ENCODE measurements around the gene LY6G6F. TPM values are rescaled to one million over a fixed set of nuclear protein-coding genes. Genes with fewer than 3 reads are reported as not detected.

LY6G6F gene
- total RNA-seq, 1 experiment from 2014 or later, result not detected

DNA sequence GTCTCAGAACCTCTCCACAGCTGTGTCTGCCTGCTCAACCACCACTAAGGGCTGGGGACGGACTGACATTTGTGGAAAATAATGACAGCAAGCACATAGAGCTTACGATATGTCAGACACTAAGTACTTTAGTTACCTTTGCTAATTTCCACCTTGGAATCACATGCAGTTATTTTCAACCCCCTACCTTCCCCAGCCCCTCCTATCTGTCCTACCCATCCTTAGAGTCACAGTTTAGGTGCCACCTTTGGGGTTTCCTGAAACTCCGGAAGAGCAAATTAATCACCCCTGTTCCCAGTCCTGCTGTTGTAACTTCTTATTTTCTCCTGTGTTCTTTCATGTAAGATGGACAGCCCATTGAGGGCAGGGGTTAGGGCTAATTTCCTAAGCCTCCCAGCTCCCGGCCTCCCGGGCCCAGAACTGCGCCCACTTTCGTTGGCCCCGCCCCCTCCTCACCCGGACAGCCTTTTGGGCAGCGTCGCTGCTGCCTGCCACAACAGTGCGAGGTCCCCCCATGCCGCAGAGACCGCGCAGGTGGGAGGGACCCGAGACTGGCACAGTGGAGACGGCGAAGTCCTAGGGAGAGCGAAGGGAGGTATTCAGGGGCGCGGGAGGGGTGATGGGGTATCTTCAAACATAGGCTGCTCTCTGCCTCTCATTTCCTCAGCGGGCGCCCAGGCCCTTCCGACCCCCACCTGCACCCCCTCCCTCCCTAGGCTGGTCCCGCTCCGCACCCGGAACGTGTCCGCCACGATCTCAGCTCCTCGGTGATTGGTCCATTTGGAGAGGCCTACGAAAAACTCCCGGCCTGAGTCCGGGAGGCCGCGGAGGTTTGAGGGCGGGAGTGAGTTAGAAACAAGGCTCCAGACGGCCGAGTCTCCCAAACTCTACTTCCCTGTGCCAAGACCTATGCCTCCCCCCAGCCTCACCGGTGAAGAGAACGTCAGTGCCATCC lies 21.3 kb downstream of the LY6G6F start:
- H3K4me3 Mint-ChIP-seq (ENCODE audit: unreplicated experiment), result no peak overlapping the region
- BruUV-seq (replicated peaks), result no TSS peak
- DNase-seq (ENCODE audit: unreplicated experiment), result no peak
- H3K9me3 Mint-ChIP-seq (ENCODE audit: unreplicated experiment), result no peaks in the 10 kb centered on the region
- CTCF ChIA-PET, result interaction anchor here (0.6 to 2.3 kb wide), 8 partner anchors 11 to 986 kb away, joined by 4 to 7 read pairs (median 6); partner anchors contain the start of gene HSPA1B
- no peaks in the 10 kb centered on the region for H3K27me3 Mint-ChIP-seq (ENCODE audit: insufficient read depth, unreplicated experiment)
- intact Hi-C loops (cut with micrococcal nuclease), result loop anchor here (2.0 kb wide), 4 partner anchors 41 to 103 kb away; partner anchors contain the start of genes LY6G5C and VARS1
- peaks cover 7% of the 10 kb centered on the region for H3K4me1 Mint-ChIP-seq (ENCODE audit: insufficient read depth, unreplicated experiment)
- H3K36me3 Mint-ChIP-seq (ENCODE audit: insufficient read depth, unreplicated experiment), result peaks cover 28% of the 10 kb centered on the region
- H3K27ac Mint-ChIP-seq (ENCODE audit: low read depth, unreplicated experiment), result no peak overlapping the region
- POLR2A ChIA-PET, result interaction anchor here (1.1 to 11.8 kb wide), 6 partner anchors 12 to 103 kb away, joined by 3 to 95 read pairs (median 12); partner anchors contain the start of genes HSPA1B, LSM2, LY6G6D and MSH5
- TF ChIP-seq, protein P1, sequence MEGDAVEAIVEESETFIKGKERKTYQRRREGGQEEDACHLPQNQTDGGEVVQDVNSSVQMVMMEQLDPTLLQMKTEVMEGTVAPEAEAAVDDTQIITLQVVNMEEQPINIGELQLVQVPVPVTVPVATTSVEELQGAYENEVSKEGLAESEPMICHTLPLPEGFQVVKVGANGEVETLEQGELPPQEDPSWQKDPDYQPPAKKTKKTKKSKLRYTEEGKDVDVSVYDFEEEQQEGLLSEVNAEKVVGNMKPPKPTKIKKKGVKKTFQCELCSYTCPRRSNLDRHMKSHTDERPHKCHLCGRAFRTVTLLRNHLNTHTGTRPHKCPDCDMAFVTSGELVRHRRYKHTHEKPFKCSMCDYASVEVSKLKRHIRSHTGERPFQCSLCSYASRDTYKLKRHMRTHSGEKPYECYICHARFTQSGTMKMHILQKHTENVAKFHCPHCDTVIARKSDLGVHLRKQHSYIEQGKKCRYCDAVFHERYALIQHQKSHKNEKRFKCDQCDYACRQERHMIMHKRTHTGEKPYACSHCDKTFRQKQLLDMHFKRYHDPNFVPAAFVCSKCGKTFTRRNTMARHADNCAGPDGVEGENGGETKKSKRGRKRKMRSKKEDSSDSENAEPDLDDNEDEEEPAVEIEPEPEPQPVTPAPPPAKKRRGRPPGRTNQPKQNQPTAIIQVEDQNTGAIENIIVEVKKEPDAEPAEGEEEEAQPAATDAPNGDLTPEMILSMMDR (IDR thresholded peaks at IDR 0.05; ENCODE audit: unreplicated experiment), result no peak

DNA sequence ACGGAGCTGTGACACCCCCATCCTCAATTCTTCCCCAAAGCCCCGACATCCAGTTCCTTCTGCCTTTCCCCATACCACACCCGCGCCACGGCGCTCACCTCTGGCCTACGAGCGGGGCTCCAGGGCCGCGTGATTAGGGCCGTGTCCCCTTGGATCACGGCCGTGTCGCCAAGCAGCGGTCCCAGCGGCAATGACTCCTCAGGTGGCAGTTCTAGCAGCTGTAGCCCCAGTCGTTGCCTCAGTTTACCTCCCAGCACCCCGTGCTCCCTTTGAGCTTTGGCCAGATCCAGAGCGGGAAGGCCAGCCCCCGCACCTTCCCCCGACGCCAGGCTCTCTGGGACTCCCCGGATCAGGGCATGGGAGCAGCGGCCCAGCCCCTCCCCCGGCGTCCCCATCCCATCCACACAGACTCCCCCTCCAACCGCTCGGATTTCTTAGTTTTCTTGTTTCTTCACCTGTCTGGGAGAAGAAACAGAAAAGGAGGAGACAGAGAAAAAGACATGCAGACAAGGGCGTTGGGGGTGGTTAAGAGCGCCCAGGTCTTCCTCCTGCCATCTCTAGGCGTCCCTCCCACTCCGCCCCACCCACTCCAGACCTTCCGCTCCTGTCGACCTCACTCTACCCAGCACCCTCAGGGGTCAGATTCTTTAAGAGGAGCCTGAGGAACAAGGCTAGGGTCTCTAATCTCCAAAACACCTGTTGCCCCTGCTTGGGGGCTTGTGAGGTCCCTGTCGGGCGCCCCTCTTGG lies 22.3 kb downstream of the LY6G6F start, which contains the start of gene DDAH2:
TSS of gene DDAH2 (minus strand) at position 533 of the 748 bp plus-strand sequence. CDS start at position 395, 138 bp downstream.
- H3K9me3 Mint-ChIP-seq (ENCODE audit: unreplicated experiment), result no peaks in the 10 kb centered on the region
- ChIA-PET CTCF (interaction anchor here (0.6 to 2.3 kb wide), 18 partner anchors 9 to 987 kb away, joined by 3 to 7 read pairs (median 4); partner anchors contain the start of genes HSPA1B and VARS1), POLR2A (interaction anchor here (0.7 to 11.8 kb wide), 19 partner anchors 11 to 174 kb away, joined by 3 to 95 read pairs (median 7); partner anchors contain the start of genes ABHD16A, BAG6, GPANK1 and HSPA1A)
- no peak for DNase-seq (ENCODE audit: unreplicated experiment)
- peaks cover 7% of the 10 kb centered on the region for H3K4me1 Mint-ChIP-seq (ENCODE audit: insufficient read depth, unreplicated experiment)
- intact Hi-C loops (cut with micrococcal nuclease), result loop anchor here (1.0 to 2.0 kb wide), 5 partner anchors 26 to 102 kb away; partner anchors contain the start of genes ABHD16A, LY6G5C and VARS1
- no TSS peak for BruUV-seq (replicated peaks)
- peak within 1 kb of the TSS; percentile 92 for H3K4me3 Mint-ChIP-seq (ENCODE audit: unreplicated experiment)
- no peaks in the 10 kb centered on the region for H3K27me3 Mint-ChIP-seq (ENCODE audit: insufficient read depth, unreplicated experiment)
- peak within 1 kb of the TSS; percentile 86 for H3K27ac Mint-ChIP-seq (ENCODE audit: low read depth, unreplicated experiment)
- TF ChIP-seq, protein P1 (IDR thresholded peaks at IDR 0.05; ENCODE audit: unreplicated experiment), result peak; percentile 42
- peaks cover 37% of the 10 kb centered on the region for H3K36me3 Mint-ChIP-seq (ENCODE audit: insufficient read depth, unreplicated experiment)

DNA sequence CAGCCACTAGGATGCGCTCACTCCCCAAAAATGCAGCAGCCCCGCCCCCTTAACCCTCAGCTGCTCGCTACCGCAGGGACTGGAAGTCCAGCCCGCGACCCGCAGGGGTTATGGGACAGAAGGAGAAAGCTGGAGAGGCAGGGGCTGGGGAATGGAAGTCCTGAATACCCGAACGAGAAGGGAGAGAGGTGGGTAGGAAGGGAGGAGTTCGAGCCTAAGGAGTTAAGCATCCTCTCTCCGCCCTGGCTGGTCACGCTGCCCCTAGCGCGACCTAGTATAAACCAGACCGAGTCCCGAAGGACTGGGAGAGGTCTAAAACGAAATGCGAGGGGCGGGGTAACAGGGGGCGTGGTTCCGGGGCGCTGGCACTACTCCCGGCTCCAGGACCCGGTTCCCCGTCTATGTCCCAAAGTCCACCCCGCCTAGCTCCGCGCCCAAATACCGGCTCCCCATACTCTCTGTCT lies 22.9 kb downstream of the LY6G6F start:
- CTCF ChIA-PET, result interaction anchor here (0.6 to 2.6 kb wide), 18 partner anchors 9 to 389 kb away, joined by 3 to 19 read pairs (median 4); partner anchors contain the start of genes MSH5 and VARS1
- intact Hi-C loops (cut with micrococcal nuclease), result loop anchor here (1.0 to 2.0 kb wide), 5 partner anchors 26 to 101 kb away; partner anchors contain the start of genes ABHD16A, LY6G5C and VARS1
- Mint-ChIP-seq H3K36me3 (ENCODE audit: insufficient read depth, unreplicated experiment) (peaks cover 43% of the 10 kb centered on the region), H3K27me3 (ENCODE audit: insufficient read depth, unreplicated experiment) (no peaks in the 10 kb centered on the region), H3K4me1 (ENCODE audit: insufficient read depth, unreplicated experiment) (peaks cover 7% of the 10 kb centered on the region), H3K9me3 (ENCODE audit: unreplicated experiment) (no peaks in the 10 kb centered on the region), H3K27ac (ENCODE audit: low read depth, unreplicated experiment) (peak overlapping the region; percentile 86), H3K4me3 (ENCODE audit: unreplicated experiment) (peak overlapping the region; percentile 92)
- POLR2A ChIA-PET, result interaction anchor here (0.6 to 11.8 kb wide), 21 partner anchors 11 to 1560 kb away, joined by 3 to 95 read pairs (median 6); partner anchors contain the start of genes ABHD16A, BAG6, DDX39B and GPANK1
- no TSS peak for BruUV-seq (replicated peaks)
- DNase-seq (ENCODE audit: unreplicated experiment), result peak; percentile 88
- TF ChIP-seq, protein P1 (IDR thresholded peaks at IDR 0.05; ENCODE audit: unreplicated experiment), result no peak
